Prostate gland (tissue), 2 donors: ENCODE data around the gene CALML3.

Source experiments
- CTCF ChIP-seq, 4 experiments: fragments of 200-600 bp in 2 of 4; fragments of 450-650 bp in 2 of 4; sonication (generic) in 2 of 4; IDR thresholded peaks; 1 replicate in 3 of 4; 2 replicates in 1 of 4; pipeline ENCODE4 v1.5.1; 2016 to 2019; ENCODE audit warnings: antibody characterized with exemption in 4 of 4, mild to moderate bottlenecking in 2 of 4, moderate library complexity in 2 of 4
- POLR2A ChIP-seq: fragments of 450-650 bp; IDR thresholded peaks from one replicate; pipeline ENCODE4 v1.6.1; 2016; ENCODE audit warnings: antibody characterized with exemption, mild to moderate bottlenecking
- POLR2AphosphoS5 ChIP-seq: sonication (generic); formaldehyde crosslinking; IDR thresholded peaks from one replicate; pipeline ENCODE4 v1.6.1; 2017; ENCODE audit warnings: antibody characterized with exemption

GRCh38 chr10:5552376-5553321, 27.9 kb downstream of the CALML3 start:
- TF ChIP-seq CTCF (IDR thresholded peaks at IDR 0.05) = no peak
- no peak for TF ChIP-seq POLR2A
- no peak for TF ChIP-seq POLR2AphosphoS5
